Measurements from ENCODE around the gene FCRL5.
"Not testable (repeated sequence)": the region's sequence is repeated elsewhere in the genome, so short reads cannot be mapped to it uniquely, and the experiment has no call there.

The FCRL5 gene

DNA sequence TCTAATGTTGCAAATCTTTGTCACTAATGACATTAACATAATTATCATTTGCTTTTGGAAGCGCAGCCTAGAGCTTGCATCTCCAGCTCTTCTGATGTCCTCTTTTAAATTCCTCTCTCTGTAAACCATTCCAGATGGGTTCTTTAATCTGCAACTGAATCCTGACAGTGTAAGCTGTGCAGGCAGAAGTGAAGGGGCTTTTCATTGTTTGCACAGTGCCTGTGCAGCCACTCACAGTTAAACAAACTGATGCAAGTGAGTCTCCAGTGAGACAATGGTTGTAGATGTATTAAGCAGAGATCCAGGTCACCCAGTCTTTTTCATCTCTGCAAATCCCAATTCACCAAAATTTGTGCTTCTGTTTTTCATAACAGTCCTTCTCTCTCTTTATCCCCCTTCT lies 22.5 kb upstream of the FCRL5 start:
- no peak overlapping the region for H3K4me3 ChIP-seq (ENCODE audit: low read length)
- no peak overlapping the region for H3K9ac ChIP-seq (ENCODE audit: low read length)
- no peaks in the 10 kb centered on the region for H3K9me3 ChIP-seq (ENCODE audit: control insufficient read depth, low read length)
- no peaks in the 10 kb centered on the region for H3K4me1 ChIP-seq (ENCODE audit: control insufficient read depth, insufficient read depth, low read length)
- H3K27me3 ChIP-seq (replicated peaks; ENCODE audit: control insufficient read depth, insufficient read depth, low read length): peaks cover 23% of the 10 kb centered on the region
- DNase-seq (ENCODE audit: low read depth): no peak
- no peaks in the 10 kb centered on the region for H3K36me3 ChIP-seq (ENCODE audit: control insufficient read depth, insufficient read depth, low read length, severe bottlenecking)

DNA sequence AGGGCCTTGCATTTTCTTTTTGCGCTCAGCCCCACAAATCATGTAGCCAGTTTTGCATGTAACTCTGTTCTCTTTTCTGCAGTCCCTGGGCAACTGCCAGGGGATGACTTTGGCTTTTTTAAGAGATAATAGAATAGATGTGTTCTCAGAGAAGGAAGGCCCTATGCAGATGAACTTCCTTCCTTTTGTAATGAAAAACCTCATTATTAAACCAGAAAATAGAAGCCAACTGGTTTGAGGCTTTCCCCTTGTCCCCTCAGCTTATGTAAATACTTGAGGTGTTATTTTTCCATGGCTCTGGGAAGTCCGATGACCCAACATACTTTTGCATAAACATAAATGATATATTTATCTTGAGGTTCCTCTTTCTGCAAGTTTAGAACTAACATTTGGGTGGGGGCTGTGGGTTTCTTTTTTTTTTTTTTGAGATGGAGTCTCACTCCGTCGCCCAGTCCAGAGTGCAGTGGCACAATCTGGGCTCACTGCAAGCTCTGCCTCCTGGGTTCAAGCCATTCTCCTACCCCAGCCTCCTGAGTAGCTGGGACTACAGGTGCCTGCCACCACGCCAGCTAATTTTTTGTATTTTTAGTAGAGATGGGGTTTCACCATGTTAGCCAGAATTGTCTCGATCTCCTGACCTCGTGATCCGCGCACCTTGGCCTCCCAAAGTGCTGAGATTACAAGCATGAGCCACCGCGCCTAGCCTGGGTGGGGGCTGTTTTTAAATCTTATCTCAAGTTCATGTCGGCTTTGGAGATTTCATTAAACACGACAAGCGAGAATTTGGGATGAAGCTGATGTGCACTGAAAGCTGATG lies 14.4 kb upstream of the FCRL5 start:
- no peaks in the 10 kb centered on the region for H3K36me3 ChIP-seq (ENCODE audit: control insufficient read depth, insufficient read depth, low read length, severe bottlenecking)

DNA sequence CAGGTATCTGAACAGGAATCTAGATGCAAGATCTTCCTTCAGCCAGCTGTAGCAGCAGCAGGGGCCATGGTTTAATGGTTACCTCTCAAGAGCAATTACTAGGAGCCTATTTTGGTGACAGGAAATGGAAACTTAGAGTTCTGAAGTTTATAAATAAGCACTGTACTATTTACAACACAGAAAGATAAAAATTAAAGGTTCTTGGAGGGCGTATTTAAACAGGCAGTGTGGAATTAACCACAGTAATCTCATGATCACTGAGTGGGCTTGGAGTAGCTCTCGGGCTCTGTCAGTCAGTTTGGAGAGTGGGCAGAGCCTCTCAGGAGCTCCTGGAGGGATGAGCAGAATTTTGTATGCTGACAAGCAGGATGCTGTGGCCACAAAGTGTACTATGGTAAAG lies 10.2 kb upstream of the FCRL5 start:
- Histone ChIP-seq H3K4me3 (ENCODE audit: low read length) (no peak overlapping the region), H3K9me3 (ENCODE audit: control insufficient read depth, low read length) (no peaks in the 10 kb centered on the region), H3K36me3 (ENCODE audit: control insufficient read depth, insufficient read depth, low read length, severe bottlenecking) (no peaks in the 10 kb centered on the region), H3K9ac (ENCODE audit: low read length) (no peak overlapping the region), H3K4me1 (ENCODE audit: control insufficient read depth, insufficient read depth, low read length) (no peaks in the 10 kb centered on the region), H3K27me3 (replicated peaks; ENCODE audit: control insufficient read depth, insufficient read depth, low read length) (peaks cover 2% of the 10 kb centered on the region)
- DNase-seq (ENCODE audit: low read depth): no peak

More for the DNA sequence above, 14.4 kb upstream of the FCRL5 start:
- Histone ChIP-seq H3K4me1 (ENCODE audit: control insufficient read depth, insufficient read depth, low read length) (no peaks in the 10 kb centered on the region), H3K4me3 (ENCODE audit: low read length) (no peak overlapping the region), H3K9ac (ENCODE audit: low read length) (no peak overlapping the region), H3K9me3 (ENCODE audit: control insufficient read depth, low read length) (no peaks in the 10 kb centered on the region), H3K27me3 (replicated peaks; ENCODE audit: control insufficient read depth, insufficient read depth, low read length) (peaks cover 10% of the 10 kb centered on the region)
- no peak for DNase-seq (ENCODE audit: low read depth)

DNA sequence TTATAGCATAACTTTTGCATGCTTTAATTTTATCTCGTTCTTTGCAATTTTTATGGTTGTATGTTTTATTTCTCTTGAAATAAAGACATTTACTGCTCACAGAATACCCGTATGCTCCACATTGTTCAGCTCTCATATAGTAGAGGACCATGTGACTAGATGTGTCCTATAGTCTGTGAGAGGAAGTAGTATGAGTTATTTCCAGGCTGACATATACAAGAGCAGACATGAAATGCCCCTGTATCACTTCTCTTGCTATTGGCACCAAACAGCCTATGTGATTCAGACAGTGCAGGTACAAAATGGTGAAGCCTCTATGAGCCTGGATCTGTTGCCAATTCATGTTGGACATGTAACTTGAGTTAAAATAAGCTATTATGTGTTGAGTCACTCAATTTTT lies 5.8 kb upstream of the FCRL5 start:
- Histone ChIP-seq H3K36me3 (ENCODE audit: control insufficient read depth, insufficient read depth, low read length, severe bottlenecking) (no peaks in the 10 kb centered on the region), H3K9ac (ENCODE audit: low read length) (no peak overlapping the region), H3K4me3 (ENCODE audit: low read length) (no peak overlapping the region), H3K9me3 (ENCODE audit: control insufficient read depth, low read length) (no peaks in the 10 kb centered on the region), H3K27me3 (replicated peaks; ENCODE audit: control insufficient read depth, insufficient read depth, low read length) (no peaks in the 10 kb centered on the region), H3K4me1 (ENCODE audit: control insufficient read depth, insufficient read depth, low read length) (no peaks in the 10 kb centered on the region)
- DNase-seq (ENCODE audit: low read depth): no peak

DNA sequence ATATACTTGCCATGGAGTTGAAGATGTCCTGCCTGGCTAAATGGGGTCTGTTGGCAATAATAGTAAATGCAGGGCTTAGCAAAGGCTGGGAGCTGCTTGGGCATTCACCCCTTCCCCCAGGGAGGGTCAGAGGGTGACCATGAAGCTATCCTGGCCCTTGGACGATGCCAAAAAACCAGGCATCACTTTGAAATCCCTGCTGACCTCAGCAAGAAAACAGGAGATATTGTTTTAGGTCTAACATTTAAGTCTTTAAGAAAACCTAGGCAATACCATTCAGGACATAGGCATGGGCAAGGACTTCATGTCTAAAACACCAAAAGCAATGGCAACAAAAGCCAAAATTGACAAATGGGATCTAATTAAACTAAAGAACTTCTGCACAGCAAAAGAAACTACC lies 4.2 kb downstream of the FCRL5 start:
- H3K27me3 ChIP-seq (replicated peaks; ENCODE audit: control insufficient read depth, insufficient read depth, low read length); H3K9me3 ChIP-seq (ENCODE audit: control insufficient read depth, low read length); H3K4me3 ChIP-seq (ENCODE audit: low read length); H3K9ac ChIP-seq (ENCODE audit: low read length); H3K36me3 ChIP-seq (ENCODE audit: control insufficient read depth, insufficient read depth, low read length, severe bottlenecking); DNase-seq (ENCODE audit: low read depth); H3K4me1 ChIP-seq (ENCODE audit: control insufficient read depth, insufficient read depth, low read length): not testable (repeated sequence)

DNA sequence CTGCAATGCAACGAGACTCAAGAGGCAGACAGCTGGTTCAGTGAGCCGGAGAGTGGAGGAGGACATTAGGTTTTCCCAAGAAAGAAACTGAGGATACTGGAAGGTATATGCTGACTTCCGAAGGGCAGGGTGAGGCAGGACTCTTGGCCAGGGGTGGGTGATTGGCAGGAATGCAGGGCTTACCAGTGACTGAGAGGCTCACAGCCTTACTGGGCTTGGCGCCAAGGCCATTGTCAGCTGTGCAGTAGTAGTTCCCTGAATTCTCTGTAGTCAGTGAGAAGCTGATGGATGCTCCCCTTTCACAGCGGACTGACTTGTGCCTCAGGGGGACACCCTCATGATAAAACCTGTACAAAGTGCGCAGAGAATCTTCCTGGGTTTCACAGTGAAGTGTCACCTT lies 9.6 kb downstream of the FCRL5 start:
- DNase-seq (ENCODE audit: low read depth): no peak
- no peaks in the 10 kb centered on the region for H3K4me1 ChIP-seq (ENCODE audit: control insufficient read depth, insufficient read depth, low read length)
- H3K9ac ChIP-seq (ENCODE audit: low read length): no peak overlapping the region
- peaks cover 3% of the 10 kb centered on the region for H3K27me3 ChIP-seq (replicated peaks; ENCODE audit: control insufficient read depth, insufficient read depth, low read length)
- no peak overlapping the region for H3K4me3 ChIP-seq (ENCODE audit: low read length)
- no peaks in the 10 kb centered on the region for H3K9me3 ChIP-seq (ENCODE audit: control insufficient read depth, low read length)
- H3K36me3 ChIP-seq (ENCODE audit: control insufficient read depth, insufficient read depth, low read length, severe bottlenecking): no peaks in the 10 kb centered on the region

DNA sequence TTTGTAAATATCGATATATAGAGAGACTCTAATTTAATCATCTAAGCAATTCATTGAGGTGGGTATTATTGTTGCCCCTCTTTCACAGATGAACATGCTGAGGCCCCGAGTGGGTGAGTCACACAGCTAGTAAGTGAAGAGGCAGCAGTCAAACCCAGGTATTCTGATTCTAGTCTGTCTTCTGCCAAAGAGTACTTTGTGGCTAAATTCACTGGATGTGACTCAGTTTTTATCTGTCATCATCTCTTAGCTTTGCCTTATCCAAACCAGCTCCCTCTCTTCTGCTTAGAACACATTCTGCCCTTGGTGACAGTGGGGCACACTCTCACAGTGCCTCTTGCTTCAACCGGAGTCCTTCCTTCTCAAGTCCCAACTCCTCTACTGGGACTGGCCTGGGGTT lies 11.5 kb downstream of the FCRL5 start:
- Histone ChIP-seq H3K4me3 (ENCODE audit: low read length) (no peak overlapping the region), H3K4me1 (ENCODE audit: control insufficient read depth, insufficient read depth, low read length) (no peaks in the 10 kb centered on the region), H3K9me3 (ENCODE audit: control insufficient read depth, low read length) (no peaks in the 10 kb centered on the region), H3K27me3 (replicated peaks; ENCODE audit: control insufficient read depth, insufficient read depth, low read length) (peaks cover 3% of the 10 kb centered on the region), H3K36me3 (ENCODE audit: control insufficient read depth, insufficient read depth, low read length, severe bottlenecking) (no peaks in the 10 kb centered on the region), H3K9ac (ENCODE audit: low read length) (no peak overlapping the region)
- no peak for DNase-seq (ENCODE audit: low read depth)

DNA sequence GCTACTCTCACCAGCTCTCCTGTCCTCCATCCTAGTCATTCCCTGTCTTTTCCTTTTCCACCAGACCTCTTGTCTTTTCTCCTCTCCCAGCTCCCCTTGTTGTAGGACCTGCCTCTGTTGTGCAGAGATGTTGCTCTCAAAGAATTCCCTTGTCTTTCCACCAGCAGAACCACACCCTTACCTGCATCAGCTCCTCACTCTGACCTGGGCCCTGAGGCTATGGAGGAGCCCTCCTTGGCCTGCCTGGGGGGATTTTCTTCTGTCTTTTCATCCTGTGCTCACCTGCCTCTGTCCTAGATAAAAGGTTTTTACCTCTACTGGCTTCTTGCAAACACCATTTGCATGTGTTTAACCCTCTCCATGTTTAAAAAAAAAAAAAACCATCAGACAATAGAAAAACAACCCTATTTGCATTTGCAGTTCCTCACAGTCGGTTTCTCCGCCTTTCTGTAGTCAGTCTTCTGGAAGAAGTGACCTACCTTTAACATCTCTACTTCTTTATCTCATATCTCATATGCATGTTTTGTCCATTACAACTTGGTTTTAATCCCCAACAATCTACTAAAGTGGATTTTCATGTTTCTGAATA lies 12.1 kb downstream of the FCRL5 start:
- Histone ChIP-seq H3K4me1 (ENCODE audit: control insufficient read depth, insufficient read depth, low read length) (no peaks in the 10 kb centered on the region), H3K9ac (ENCODE audit: low read length) (no peak overlapping the region), H3K27me3 (replicated peaks; ENCODE audit: control insufficient read depth, insufficient read depth, low read length) (peaks cover 3% of the 10 kb centered on the region), H3K36me3 (ENCODE audit: control insufficient read depth, insufficient read depth, low read length, severe bottlenecking) (no peaks in the 10 kb centered on the region), H3K4me3 (ENCODE audit: low read length) (no peak overlapping the region), H3K9me3 (ENCODE audit: control insufficient read depth, low read length) (no peaks in the 10 kb centered on the region)
- DNase-seq (ENCODE audit: low read depth): no peak

DNA sequence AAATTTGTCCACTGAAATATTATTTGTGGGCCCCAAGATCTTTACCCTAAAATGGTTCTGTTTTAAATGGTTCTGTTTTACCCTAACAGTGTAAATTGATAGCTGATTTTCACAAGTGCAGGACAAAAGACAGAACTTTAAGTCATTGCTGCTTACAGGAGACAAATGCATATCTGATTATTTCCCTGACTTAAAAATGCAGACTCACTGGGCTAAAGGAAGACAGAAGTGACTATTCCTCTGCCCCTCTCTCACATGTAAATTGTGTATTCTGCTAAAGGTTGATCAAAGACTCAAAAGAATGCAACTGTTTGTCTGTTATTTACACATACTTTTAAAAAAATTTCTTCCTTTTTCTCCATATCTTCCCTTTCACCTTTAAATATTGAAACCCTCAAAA lies 12.7 kb downstream of the FCRL5 start:
- no peak for DNase-seq (ENCODE audit: low read depth)
- Histone ChIP-seq H3K4me1 (ENCODE audit: control insufficient read depth, insufficient read depth, low read length) (no peaks in the 10 kb centered on the region), H3K36me3 (ENCODE audit: control insufficient read depth, insufficient read depth, low read length, severe bottlenecking) (no peaks in the 10 kb centered on the region), H3K4me3 (ENCODE audit: low read length) (no peak overlapping the region), H3K9ac (ENCODE audit: low read length) (no peak overlapping the region), H3K27me3 (replicated peaks; ENCODE audit: control insufficient read depth, insufficient read depth, low read length) (peaks cover 3% of the 10 kb centered on the region), H3K9me3 (ENCODE audit: control insufficient read depth, low read length) (no peaks in the 10 kb centered on the region)

DNA sequence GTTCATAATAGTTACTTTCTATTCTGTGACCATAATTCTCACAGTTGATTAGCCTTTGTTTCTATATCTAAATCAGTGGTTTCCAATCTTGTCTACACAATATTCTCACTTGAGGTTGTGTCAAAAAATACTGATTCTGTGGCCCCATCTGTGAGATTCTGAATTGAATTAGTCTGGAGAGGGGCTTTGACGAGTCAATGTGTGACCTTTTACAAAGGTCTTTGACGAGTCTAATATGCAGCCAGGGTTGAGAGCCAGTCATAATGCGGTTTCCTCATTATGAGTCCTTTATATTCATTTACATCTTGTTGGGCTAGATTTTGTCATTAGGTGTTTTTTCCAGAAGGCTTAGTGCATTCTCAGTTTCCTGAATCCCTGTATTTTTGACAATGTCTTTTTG lies 19.7 kb downstream of the FCRL5 start:
- Histone ChIP-seq H3K9me3 (ENCODE audit: control insufficient read depth, low read length) (no peaks in the 10 kb centered on the region), H3K9ac (ENCODE audit: low read length) (no peak overlapping the region), H3K36me3 (ENCODE audit: control insufficient read depth, insufficient read depth, low read length, severe bottlenecking) (no peaks in the 10 kb centered on the region), H3K4me3 (ENCODE audit: low read length) (no peak overlapping the region), H3K4me1 (ENCODE audit: control insufficient read depth, insufficient read depth, low read length) (no peaks in the 10 kb centered on the region), H3K27me3 (replicated peaks; ENCODE audit: control insufficient read depth, insufficient read depth, low read length) (no peaks in the 10 kb centered on the region)
- DNase-seq (ENCODE audit: low read depth): no peak

DNA sequence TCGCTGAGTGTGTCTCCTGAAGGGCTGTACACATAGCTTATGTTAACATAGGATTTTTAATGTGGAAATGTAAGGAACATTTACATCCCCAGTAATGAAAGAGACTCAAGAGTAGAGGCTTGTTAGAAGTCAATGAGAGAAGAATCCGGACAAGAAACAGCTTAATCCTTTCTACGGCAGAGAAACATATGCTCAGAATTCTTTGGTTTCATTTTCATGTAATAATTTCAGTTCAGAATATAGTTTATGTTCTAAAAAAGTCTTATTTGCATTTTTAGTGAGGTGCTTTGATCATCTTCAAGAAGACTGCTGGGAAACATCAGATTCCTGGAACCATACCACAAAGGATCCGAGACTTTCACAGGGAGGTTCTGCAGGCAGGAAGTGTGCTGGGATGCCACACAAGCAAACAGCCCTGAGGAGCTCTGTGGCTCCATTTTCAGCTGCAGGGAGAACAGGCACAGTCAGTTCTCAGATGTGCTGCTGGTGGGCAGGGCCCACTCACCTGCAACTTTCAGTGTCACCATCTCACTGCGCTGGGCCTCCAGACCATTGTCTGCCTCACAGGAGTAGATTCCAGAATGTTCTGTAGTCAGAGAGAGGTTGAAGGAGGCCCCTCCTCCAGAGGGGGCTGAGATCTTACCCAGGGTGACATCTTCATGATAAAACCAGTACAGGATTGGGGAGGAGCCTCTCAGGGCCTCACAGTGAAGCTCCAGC lies 28.4 kb downstream of the FCRL5 start:
- Histone ChIP-seq H3K9ac (ENCODE audit: low read length) (no peak overlapping the region), H3K9me3 (ENCODE audit: control insufficient read depth, low read length) (no peaks in the 10 kb centered on the region), H3K36me3 (ENCODE audit: control insufficient read depth, insufficient read depth, low read length, severe bottlenecking) (no peaks in the 10 kb centered on the region), H3K4me3 (ENCODE audit: low read length) (no peak overlapping the region), H3K27me3 (replicated peaks; ENCODE audit: control insufficient read depth, insufficient read depth, low read length) (peaks cover 41% of the 10 kb centered on the region), H3K4me1 (ENCODE audit: control insufficient read depth, insufficient read depth, low read length) (no peaks in the 10 kb centered on the region)
- no peak for DNase-seq (ENCODE audit: low read depth)

Data from adipocyte (in vitro differentiated cells).